ENCODE data around the gene ATP6V0D1. TPM values are rescaled to one million over a fixed set of nuclear protein-coding genes. Genes with fewer than 3 reads are reported as not detected.

Gene ATP6V0D1
- total and polyA plus RNA-seq, 8 donors: 17.4 to 54.0 (median 32.3) TPM

GRCh38 chr16:67424261-67424615 lies 56.7 kb downstream of the ATP6V0D1 start:
- ATAC-seq (peak in 3 of 4 donors; percentile 9 to 55 (median 48)), FAIRE-seq (no peak), DNase-seq (no peak)
- H3K4me3 ChIP-seq: no peak overlapping the region
- peak overlapping the region in 3 of 4 donors; percentile 19 to 59 (median 49) for H3K27ac ChIP-seq
- no peaks in the 10 kb centered on the region for H3K36me3 ChIP-seq
- intact Hi-C loops (cut with DNase I): no loop called here
- TF ChIP-seq, protein P1, sequence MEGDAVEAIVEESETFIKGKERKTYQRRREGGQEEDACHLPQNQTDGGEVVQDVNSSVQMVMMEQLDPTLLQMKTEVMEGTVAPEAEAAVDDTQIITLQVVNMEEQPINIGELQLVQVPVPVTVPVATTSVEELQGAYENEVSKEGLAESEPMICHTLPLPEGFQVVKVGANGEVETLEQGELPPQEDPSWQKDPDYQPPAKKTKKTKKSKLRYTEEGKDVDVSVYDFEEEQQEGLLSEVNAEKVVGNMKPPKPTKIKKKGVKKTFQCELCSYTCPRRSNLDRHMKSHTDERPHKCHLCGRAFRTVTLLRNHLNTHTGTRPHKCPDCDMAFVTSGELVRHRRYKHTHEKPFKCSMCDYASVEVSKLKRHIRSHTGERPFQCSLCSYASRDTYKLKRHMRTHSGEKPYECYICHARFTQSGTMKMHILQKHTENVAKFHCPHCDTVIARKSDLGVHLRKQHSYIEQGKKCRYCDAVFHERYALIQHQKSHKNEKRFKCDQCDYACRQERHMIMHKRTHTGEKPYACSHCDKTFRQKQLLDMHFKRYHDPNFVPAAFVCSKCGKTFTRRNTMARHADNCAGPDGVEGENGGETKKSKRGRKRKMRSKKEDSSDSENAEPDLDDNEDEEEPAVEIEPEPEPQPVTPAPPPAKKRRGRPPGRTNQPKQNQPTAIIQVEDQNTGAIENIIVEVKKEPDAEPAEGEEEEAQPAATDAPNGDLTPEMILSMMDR (IDR thresholded peaks at IDR 0.05): no peak
- 11% methylated on average over 5 of the region's 5 CpGs for WGBS, 2 donors
- peaks cover 16 to 19% (median 18%) of the 10 kb centered on the region in 3 donors for H3K4me1 ChIP-seq
- no peaks in the 10 kb centered on the region for H3K27me3 ChIP-seq
- no peaks in the 10 kb centered on the region for H3K9me3 ChIP-seq

GRCh38 chr16:67423611-67424260 lies 57.2 kb downstream of the ATP6V0D1 start:
- H3K4me1 ChIP-seq: peaks cover 16 to 19% (median 18%) of the 10 kb centered on the region in 3 donors
- H3K4me3 ChIP-seq: no peak overlapping the region
- peak overlapping the region in 2 of 4 donors; percentile 49 to 59 for H3K27ac ChIP-seq
- FAIRE-seq (no peak), ATAC-seq (peak in 1 of 4 donors; percentile 17), DNase-seq (no peak)
- intact Hi-C loops (cut with DNase I): no loop called here
- H3K9me3 ChIP-seq: no peaks in the 10 kb centered on the region
- 44% methylated on average over 9 of the region's 9 CpGs for WGBS, 2 donors
- no peaks in the 10 kb centered on the region for H3K27me3 ChIP-seq
- TF ChIP-seq, protein P1 (IDR thresholded peaks at IDR 0.05): no peak
- no peaks in the 10 kb centered on the region for H3K36me3 ChIP-seq

- H3K9me3 ChIP-seq: no peaks in the 10 kb centered on the region
- TF ChIP-seq, protein P1 (IDR thresholded peaks at IDR 0.05): no peak
- intact Hi-C loops (cut with DNase I): no loop called here
- no peak for DNase-seq
- H3K27ac ChIP-seq: no peak overlapping the region
- 93 to 97% methylated on average over 5 of the region's 5 CpGs for WGBS, 2 donors
- no peak overlapping the region for H3K4me3 ChIP-seq
- H3K36me3 ChIP-seq: no peaks in the 10 kb centered on the region
- peaks cover 12 to 14% (median 13%) of the 10 kb centered on the region in 3 donors for H3K4me1 ChIP-seq
- no peak for ATAC-seq
- no peak for FAIRE-seq
- no peaks in the 10 kb centered on the region for H3K27me3 ChIP-seq
These were observed 57.9 kb downstream of the ATP6V0D1 start for GRCh38 chr16:67423015-67423414.

DNA sequence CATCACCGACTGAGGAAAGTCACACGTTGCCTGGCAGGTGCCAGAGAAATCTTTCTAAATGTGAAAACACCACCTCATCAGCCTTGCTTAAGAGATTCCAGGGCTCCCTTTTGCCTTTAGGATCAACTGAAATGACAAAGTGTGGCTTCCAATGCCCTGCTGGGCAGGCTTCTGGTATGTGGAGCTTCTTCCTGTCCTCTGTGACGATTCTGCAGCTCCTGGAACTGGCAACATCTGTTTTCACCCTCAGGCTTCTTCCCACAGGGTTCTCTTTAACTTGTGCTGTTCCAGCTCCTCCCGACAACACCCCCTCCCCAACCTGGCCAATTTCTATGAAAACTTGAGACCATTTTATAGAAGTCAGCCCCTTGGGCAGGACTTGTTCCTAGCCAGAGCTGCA lies 59.9 kb downstream of the ATP6V0D1 start:
- FAIRE-seq (no peak), ATAC-seq (no peak), DNase-seq (no peak)
- whole genome bisulfite sequencing, 2 donors: 82 to 92% methylated on average over 4 of the region's 4 CpGs
- Histone ChIP-seq H3K4me1 (peaks cover 12 to 14% (median 13%) of the 10 kb centered on the region in 3 donors), H3K9me3 (no peaks in the 10 kb centered on the region), H3K27ac (no peak overlapping the region), H3K4me3 (no peak overlapping the region), H3K36me3 (no peaks in the 10 kb centered on the region), H3K27me3 (no peaks in the 10 kb centered on the region)
- intact Hi-C loops (cut with DNase I): no loop called here
- TF ChIP-seq, protein P1 (IDR thresholded peaks at IDR 0.05): no peak

DNA sequence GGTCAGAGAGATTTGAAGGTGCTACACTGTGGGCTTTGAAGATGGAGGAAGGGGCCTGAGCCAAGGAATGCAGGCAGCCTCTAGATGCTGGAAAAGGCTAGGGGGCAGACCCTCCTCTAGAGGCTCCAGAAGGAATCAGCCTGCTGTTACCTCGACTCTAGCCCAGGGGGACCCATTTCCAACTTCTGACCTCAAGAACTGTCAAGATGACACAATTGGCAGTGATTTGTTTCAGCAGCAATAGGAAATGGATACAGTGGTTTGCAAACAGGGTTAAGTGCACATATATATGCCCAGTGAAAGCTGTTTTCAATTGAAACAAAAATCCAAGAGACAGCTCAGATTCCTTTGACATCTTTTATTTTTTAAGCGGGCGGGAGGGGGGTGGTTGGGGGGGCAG lies 61.0 kb downstream of the ATP6V0D1 start:
- Histone ChIP-seq H3K36me3 (no peaks in the 10 kb centered on the region), H3K27ac (no peak overlapping the region), H3K27me3 (no peaks in the 10 kb centered on the region), H3K4me1 (peaks cover 12 to 20% (median 13%) of the 10 kb centered on the region in 3 donors), H3K4me3 (no peak overlapping the region), H3K9me3 (no peaks in the 10 kb centered on the region)
- intact Hi-C loops (cut with DNase I): no loop called here
- 77 to 79% methylated on average over 3 of the region's 3 CpGs for WGBS, 2 donors
- DNase-seq (no peak), FAIRE-seq (no peak), ATAC-seq (no peak)
- TF ChIP-seq, protein P1 (IDR thresholded peaks at IDR 0.05): no peak

All from pancreas (tissue), 10 donors.